Measurements from ENCODE around the gene OPCML.

DNA sequence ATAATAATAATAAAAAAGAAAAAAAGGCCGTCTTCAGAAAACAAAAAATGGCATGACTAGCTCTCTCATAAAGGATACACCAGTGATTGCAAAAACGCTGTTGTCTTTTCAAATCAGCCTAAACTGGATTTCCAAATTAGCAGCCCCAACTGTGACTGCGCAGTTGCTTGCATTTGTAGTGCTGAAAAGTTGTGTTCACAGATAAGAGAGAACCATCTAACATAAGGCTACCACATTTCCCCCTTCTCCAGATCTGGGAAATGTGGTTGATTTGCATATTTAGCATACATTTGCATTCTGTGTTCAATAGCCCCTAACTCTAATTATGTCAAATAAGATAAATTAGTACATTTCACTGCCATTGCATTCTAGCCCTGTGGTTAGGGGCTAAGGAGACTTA, 650.7 kb downstream of the OPCML start:
- TF ChIP-seq, protein P1, sequence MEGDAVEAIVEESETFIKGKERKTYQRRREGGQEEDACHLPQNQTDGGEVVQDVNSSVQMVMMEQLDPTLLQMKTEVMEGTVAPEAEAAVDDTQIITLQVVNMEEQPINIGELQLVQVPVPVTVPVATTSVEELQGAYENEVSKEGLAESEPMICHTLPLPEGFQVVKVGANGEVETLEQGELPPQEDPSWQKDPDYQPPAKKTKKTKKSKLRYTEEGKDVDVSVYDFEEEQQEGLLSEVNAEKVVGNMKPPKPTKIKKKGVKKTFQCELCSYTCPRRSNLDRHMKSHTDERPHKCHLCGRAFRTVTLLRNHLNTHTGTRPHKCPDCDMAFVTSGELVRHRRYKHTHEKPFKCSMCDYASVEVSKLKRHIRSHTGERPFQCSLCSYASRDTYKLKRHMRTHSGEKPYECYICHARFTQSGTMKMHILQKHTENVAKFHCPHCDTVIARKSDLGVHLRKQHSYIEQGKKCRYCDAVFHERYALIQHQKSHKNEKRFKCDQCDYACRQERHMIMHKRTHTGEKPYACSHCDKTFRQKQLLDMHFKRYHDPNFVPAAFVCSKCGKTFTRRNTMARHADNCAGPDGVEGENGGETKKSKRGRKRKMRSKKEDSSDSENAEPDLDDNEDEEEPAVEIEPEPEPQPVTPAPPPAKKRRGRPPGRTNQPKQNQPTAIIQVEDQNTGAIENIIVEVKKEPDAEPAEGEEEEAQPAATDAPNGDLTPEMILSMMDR (IDR thresholded peaks at IDR 0.05) = no peak
- no peak for TF ChIP-seq POLR2A (IDR thresholded peaks at IDR 0.05)

Data from lower leg skin (tissue), 3 donors.